MCF 10A (cell line): Measurements from ENCODE around the gene GMPR. TPM values are rescaled to one million over a fixed set of nuclear protein-coding genes. Genes with fewer than 3 reads are reported as not detected.
A peak's percentile ranks its signal among the peaks of the same experiment; 100 is the strongest.

Experiments
- BruUV-seq: library from RNA; stranded (reverse); fragments of 400-500 nt; replicated peaks from 2 replicates; lab custom pipeline; 2021; lab: Mats Ljungman, UMichigan
- CTCF ChIA-PET: fragments of 300-600 bp; sonication (Branson Sonifier 250); formaldehyde crosslinking; extraction: SDS; loops from one replicate; lab custom pipeline; 2021; ENCODE audit warnings: antibody characterized with exemption, inconsistent platforms; lab: Yijun Ruan, JAX
- POLR2A ChIA-PET: fragments of 300-600, 350-650 bp; sonication (Branson Sonifier 250); formaldehyde crosslinking; extraction: SDS; loops from one replicate; lab custom pipeline; 2020; ENCODE audit warnings: antibody characterized with exemption, inconsistent platforms; lab: Yijun Ruan, JAX
- DNase-seq: peaks from one replicate; pipeline ENCODE4 v3.0.0-alpha.2; 2018; ENCODE audit not compliant: unreplicated experiment
- H3K27ac Mint-ChIP-seq: one replicate; pipeline ENCODE4 v1.8.0; 2022; ENCODE audit warnings: mild to moderate bottlenecking, low read depth, mixed read lengths; ENCODE audit not compliant: unreplicated experiment
- H3K27me3 Mint-ChIP-seq: one replicate; pipeline ENCODE4 v1.8.0; 2022; ENCODE audit warnings: mixed read lengths; ENCODE audit not compliant: insufficient read depth, unreplicated experiment
- H3K36me3 Mint-ChIP-seq: one replicate; pipeline ENCODE4 v1.8.0; 2022; ENCODE audit warnings: mild to moderate bottlenecking, moderate library complexity, mixed read lengths; ENCODE audit not compliant: insufficient read depth, unreplicated experiment
- H3K4me1 Mint-ChIP-seq: one replicate; pipeline ENCODE4 v1.8.0; 2022; ENCODE audit warnings: mixed read lengths; ENCODE audit not compliant: insufficient read depth, unreplicated experiment
- H3K4me3 Mint-ChIP-seq: one replicate; pipeline ENCODE4 v1.8.0; 2022; ENCODE audit warnings: mild to moderate bottlenecking, moderate library complexity, mixed read lengths; ENCODE audit not compliant: unreplicated experiment
- H3K9me3 Mint-ChIP-seq: one replicate; pipeline ENCODE4 v1.8.0; 2022; ENCODE audit warnings: mixed read lengths; ENCODE audit not compliant: unreplicated experiment
- CTCF ChIP-seq: fragments of 200-600 bp; IDR thresholded peaks from one replicate; pipeline ENCODE4 v1.8.0; 2022; ENCODE audit warnings: antibody characterized with exemption, mild to moderate bottlenecking; ENCODE audit not compliant: unreplicated experiment
- intact Hi-C: fragments of 100-400 bp; cut with micrococcal nuclease; formaldehyde crosslinking; loops from 2 replicates; pipeline ENCODE4 v1.14.1; 2022
- total RNA-seq: library from RNA; stranded (reverse); gene quantifications from 2 replicates; pipeline ENCODE4 v1.2.3, GENCODE V29; 2022

Gene GMPR
- total RNA-seq, 1 experiment from 2014 or later = 3.0 TPM

- POLR2A ChIA-PET = interaction anchor here (0.6 to 0.8 kb wide), 4 partner anchors 44 to 1281 kb away, joined by 3 to 4 read pairs (median 4); no protein-coding TSS in a partner anchor
- Mint-ChIP-seq H3K9me3 (no peaks in the 10 kb centered on the region), H3K27ac (no peak overlapping the region), H3K36me3 (no peaks in the 10 kb centered on the region), H3K27me3 (no peaks in the 10 kb centered on the region), H3K4me1 (peaks cover 23% of the 10 kb centered on the region), H3K4me3 (peak overlapping the region; percentile 51)
- intact Hi-C loops = loop anchor here (5.0 kb wide), 1 partner anchor 78 kb away; no protein-coding TSS in a partner anchor
- CTCF ChIA-PET = interaction anchor here (0.7 to 3.3 kb wide), 2 partner anchors 13 to 89 kb away, joined by 3 to 17 read pairs; no protein-coding TSS in a partner anchor
- BruUV-seq = no TSS peak
- no peak for TF ChIP-seq CTCF
- peak; percentile 81 for DNase-seq
Observed at GRCh38 chr6:16319813-16320532, 81.6 kb downstream of the GMPR start.

- no peak for TF ChIP-seq CTCF
- intact Hi-C loops = no loop called here
- peaks cover 23% of the 10 kb centered on the region for H3K4me1 Mint-ChIP-seq
Observed at GRCh38 chr6:16320533-16321340, 82.3 kb downstream of the GMPR start.

GRCh38 chr6:16321341-16321710 lies 82.9 kb downstream of the GMPR start:
- intact Hi-C loops = no loop called here
- peaks cover 23% of the 10 kb centered on the region for H3K4me1 Mint-ChIP-seq
- no peak for DNase-seq
- no peak overlapping the region for H3K27ac Mint-ChIP-seq
- POLR2A ChIA-PET = interaction anchor here (1.0 kb wide), 1 partner anchor 387 kb away, joined by 3 read pairs; no protein-coding TSS in a partner anchor
- BruUV-seq = no TSS peak
- H3K27me3 Mint-ChIP-seq = no peaks in the 10 kb centered on the region
- no peak overlapping the region for H3K4me3 Mint-ChIP-seq
- TF ChIP-seq CTCF = no peak
- CTCF ChIA-PET = interaction anchor here (3.9 kb wide), 1 partner anchor 12 kb away, joined by 24 read pairs; no protein-coding TSS in a partner anchor
- no peaks in the 10 kb centered on the region for H3K9me3 Mint-ChIP-seq
- H3K36me3 Mint-ChIP-seq = peaks cover 5% of the 10 kb centered on the region

More at GRCh38 chr6:16320533-16321340, 82.3 kb downstream of the GMPR start:
- H3K9me3 Mint-ChIP-seq = no peaks in the 10 kb centered on the region
- no TSS peak for BruUV-seq
- H3K27ac Mint-ChIP-seq = no peak overlapping the region
- POLR2A ChIA-PET = interaction anchor here (0.6 to 1.0 kb wide), 4 partner anchors 43 to 436 kb away, joined by 3 to 4 read pairs (median 3); no protein-coding TSS in a partner anchor
- H3K36me3 Mint-ChIP-seq = peaks cover under 1% of the 10 kb centered on the region
- no peaks in the 10 kb centered on the region for H3K27me3 Mint-ChIP-seq
- CTCF ChIA-PET = no interaction called here
- DNase-seq = no peak
- H3K4me3 Mint-ChIP-seq = peak overlapping the region; percentile 51

- Mint-ChIP-seq H3K36me3 (peaks cover 5% of the 10 kb centered on the region), H3K4me1 (peaks cover 23% of the 10 kb centered on the region), H3K27ac (no peak overlapping the region), H3K9me3 (no peaks in the 10 kb centered on the region), H3K4me3 (no peak overlapping the region), H3K27me3 (no peaks in the 10 kb centered on the region)
- no TSS peak for BruUV-seq
- CTCF ChIA-PET = interaction anchor here (0.8 to 3.9 kb wide), 2 partner anchors 11 to 15 kb away, joined by 3 to 24 read pairs; no protein-coding TSS in a partner anchor
- DNase-seq = no peak
- TF ChIP-seq CTCF = no peak
- intact Hi-C loops = no loop called here
- POLR2A ChIA-PET = interaction anchor here (1.0 kb wide), 1 partner anchor 386 kb away, joined by 3 read pairs; no protein-coding TSS in a partner anchor
Observed at GRCh38 chr6:16321826-16322225, 83.4 kb downstream of the GMPR start.
